ENCODE results near the gene SUMF2.

GRCh38 chr7:56079450-56080185, 15.5 kb downstream of the SUMF2 start:
- peak; percentile 4; the same call in 1 of the 2 replicates for TF ChIP-seq SMC3 (IDR thresholded peaks at IDR 0.05; ENCODE audit: low read length)
- peak; percentile 40; the same call in 1 of the 2 replicates for TF ChIP-seq ZNF317 (CRISPR knock-in tag; IDR thresholded peaks at IDR 0.05)
- TF ChIP-seq FOXO4 (CRISPR knock-in tag; conservative IDR thresholded peaks at IDR 0.05): no peak
- no peak for TF ChIP-seq NFE2L1 (CRISPR knock-in tag; IDR thresholded peaks at IDR 0.05; ENCODE audit: borderline replicate concordance)
- TF ChIP-seq NFE2 (CRISPR knock-in tag; IDR thresholded peaks at IDR 0.05): no peak
- TF ChIP-seq ZNF224 (CRISPR knock-in tag; IDR thresholded peaks at IDR 0.05): no peak
- TF ChIP-seq ZNF274 (CRISPR knock-in tag; IDR thresholded peaks at IDR 0.05): 0 out of 2 replicates have a peak, but pooled peaks have one; percentile 48
- no peak for TF ChIP-seq ZNF740 (CRISPR knock-in tag; IDR thresholded peaks at IDR 0.05)

Data from HepG2 (cell line).